H1 (cell line): Measurements from ENCODE around the gene ATG16L1. TPM values are rescaled to one million over a fixed set of nuclear protein-coding genes. Genes with fewer than 3 reads are reported as not detected.

ENCODE experiments used
- CTCF ChIA-PET: fragments of 300-600 bp; sonication (Branson Sonifier 250); formaldehyde crosslinking; loops from one replicate; lab custom pipeline; 2021; ENCODE audit not compliant: partially characterized antibody; lab: Charles Lee
- POLR2A ChIA-PET: fragments of 300-600 bp; sonication (Branson Sonifier 250); formaldehyde crosslinking; loops from one replicate; lab custom pipeline; 2021; ENCODE audit warnings: inconsistent platforms; ENCODE audit not compliant: partially characterized antibody; lab: Charles Lee
- DNase-seq, 2 experiments: peaks; one replicate each; pipeline versions ENCODE4 v3.0.0 to v3.0.0-alpha.2; 2010 to 2022; ENCODE audit warnings: low spot score in 2 of 2, low read depth in 1 of 2, mixed read lengths in 1 of 2
- FAIRE-seq: peaks from 2 replicates; lab custom pipeline; 2011; peaks lifted over from hg19 to GRCh38; lab: Jason Lieb, UNC
- H2AFZ ChIP-seq: 2 replicates; pipeline ENCODE4 v1.8.1; 2012; ENCODE audit warnings: low read length, inconsistent platforms
- H2AK5ac ChIP-seq: 2 replicates; pipeline ENCODE4 v1.6.1; 2013; ENCODE audit warnings: low read depth, low read length
- H2BK120ac ChIP-seq: replicated peaks from 2 replicates; pipeline ENCODE3; 2013; ENCODE audit warnings: low read depth, low read length, inconsistent platforms
- H2BK12ac ChIP-seq: 2 replicates; pipeline ENCODE4 v1.6.1; 2013; ENCODE audit warnings: low read depth, low read length
- H2BK15ac ChIP-seq: 2 replicates; pipeline ENCODE4 v1.6.1; 2013; ENCODE audit warnings: low read length
- H2BK20ac ChIP-seq: 2 replicates; pipeline ENCODE4 v1.6.1; 2013; ENCODE audit warnings: low read length
- H2BK5ac ChIP-seq: 2 replicates; pipeline ENCODE4 v1.6.1; 2013; ENCODE audit warnings: low read depth, low read length
- H3K14ac ChIP-seq: 2 replicates; pipeline ENCODE4 v1.6.1; 2013; ENCODE audit warnings: inconsistent platforms; ENCODE audit not compliant: insufficient read length
- H3K18ac ChIP-seq: 2 replicates; pipeline ENCODE4 v1.6.1; 2013; ENCODE audit warnings: low read length; ENCODE audit errors: extremely low read depth
- H3K23ac ChIP-seq: 2 replicates; pipeline ENCODE4 v1.6.1; 2013; ENCODE audit warnings: inconsistent platforms; ENCODE audit not compliant: insufficient read length
- H3K23me2 ChIP-seq: 2 replicates; pipeline ENCODE4 v1.6.1; 2013; ENCODE audit warnings: low read depth, low read length
- H3K27ac ChIP-seq: 2 replicates; pipeline ENCODE4 v1.6.1; 2011; ENCODE audit warnings: low read depth, low read length, inconsistent platforms
- H3K27me3 ChIP-seq, 4 experiments: replicated peaks in 1 of 4; 1 replicate in 1 of 4; 2 replicates in 3 of 4; pipeline versions ENCODE4 v1.6.1 to v1.8.1; 2011 to 2013; ENCODE audit warnings: low read length in 3 of 4, mild to moderate bottlenecking in 3 of 4, inconsistent platforms in 2 of 4, mixed read lengths in 2 of 4, moderate library complexity in 1 of 4; ENCODE audit not compliant: control insufficient read depth in 3 of 4, insufficient read depth in 3 of 4; ENCODE audit errors: extremely low read depth in 1 of 4
- H3K36me3 ChIP-seq, 4 experiments: 2 replicates each; pipeline versions ENCODE4 v1.6.1 to v1.8.1; 2011 to 2013; ENCODE audit warnings: mild to moderate bottlenecking in 4 of 4, low read length in 3 of 4, moderate library complexity in 2 of 4, control low read depth in 1 of 4, inconsistent platforms in 1 of 4; ENCODE audit not compliant: insufficient read depth in 4 of 4, control insufficient read depth in 2 of 4
- H3K4ac ChIP-seq: replicated peaks from 2 replicates; pipeline ENCODE3; 2013; ENCODE audit warnings: low read length, low read depth, mixed read lengths, inconsistent platforms; ENCODE audit not compliant: insufficient read length
- H3K4me1 ChIP-seq, 4 experiments: replicated peaks in 1 of 4; 1 replicate in 1 of 4; 2 replicates in 3 of 4; pipeline versions ENCODE4 v1.6.1 to v1.8.1; 2011 to 2013; ENCODE audit warnings: low read length in 3 of 4, inconsistent platforms in 2 of 4, mixed read lengths in 1 of 4; ENCODE audit not compliant: insufficient read depth in 4 of 4, control insufficient read depth in 3 of 4
- H3K4me2 ChIP-seq, 2 experiments: 2 replicates each; pipeline versions ENCODE4 v1.6.1 to v1.8.1; 2011 to 2013; ENCODE audit warnings: low read depth in 2 of 2, low read length in 2 of 2, control low read depth in 1 of 2, inconsistent platforms in 1 of 2, mild to moderate bottlenecking in 1 of 2; ENCODE audit not compliant: insufficient read depth in 1 of 2
- H3K4me3 ChIP-seq, 4 experiments: fragments of 200-600, 300-600 bp in 1 of 4; sonication (generic), shearing (Covaris generic), sonication (Bioruptor Twin) in 1 of 4; 2 replicates each; pipeline versions ENCODE4 v1.5.1 to v1.8.1; 2011 to 2016; ENCODE audit warnings: low read length in 4 of 4, low read depth in 3 of 4, control low read depth in 2 of 4, inconsistent platforms in 2 of 4, mild to moderate bottlenecking in 2 of 4, mixed read lengths in 1 of 4, moderate library complexity in 1 of 4; ENCODE audit not compliant: insufficient read depth in 2 of 4; ENCODE audit errors: extremely low read depth in 1 of 4
- H3K56ac ChIP-seq: replicated peaks from 2 replicates; pipeline ENCODE3; 2013; ENCODE audit warnings: low read depth, mild to moderate bottlenecking, mixed read lengths, low read length, inconsistent platforms; ENCODE audit not compliant: insufficient read length
- H3K79me1 ChIP-seq: 2 replicates; pipeline ENCODE4 v1.6.1; 2013; ENCODE audit warnings: low read depth, low read length, control low read depth
- H3K79me2 ChIP-seq, 2 experiments: 2 replicates each; pipeline versions ENCODE4 v1.6.1 to v1.8.1; 2012 to 2013; ENCODE audit warnings: low read length in 2 of 2, mild to moderate bottlenecking in 2 of 2, inconsistent platforms in 1 of 2; ENCODE audit not compliant: insufficient read depth in 2 of 2, control insufficient read depth in 1 of 2
- H3K9ac ChIP-seq, 4 experiments: replicated peaks in 1 of 4; 1 replicate in 1 of 4; 2 replicates in 3 of 4; pipeline versions ENCODE4 v1.6.1 to v1.8.1; 2011 to 2013; ENCODE audit warnings: low read depth in 3 of 4, low read length in 3 of 4, control low read depth in 2 of 4, mild to moderate bottlenecking in 2 of 4, moderate library complexity in 2 of 4, inconsistent platforms in 1 of 4; ENCODE audit errors: extremely low read depth in 1 of 4
- H3K9me3 ChIP-seq, 2 experiments: 2 replicates each; pipeline versions ENCODE4 v1.6.1 to v1.8.1; 2012 to 2013; ENCODE audit warnings: mild to moderate bottlenecking in 2 of 2, moderate library complexity in 2 of 2, control low read depth in 1 of 2, inconsistent platforms in 1 of 2, low read depth in 1 of 2, low read length in 1 of 2, mixed read lengths in 1 of 2; ENCODE audit not compliant: insufficient read depth in 2 of 2
- H4K20me1 ChIP-seq, 2 experiments: replicated peaks in 1 of 2; 2 replicates each; pipeline versions ENCODE3 to v1.8.1; 2011 to 2013; ENCODE audit warnings: inconsistent platforms in 2 of 2, low read length in 2 of 2, mild to moderate bottlenecking in 1 of 2; ENCODE audit not compliant: insufficient read depth in 2 of 2, control insufficient read depth in 1 of 2
- H4K5ac ChIP-seq: 2 replicates; pipeline ENCODE4 v1.6.1; 2013; ENCODE audit warnings: low read length, low read depth, mixed read lengths, inconsistent platforms; ENCODE audit not compliant: insufficient read length
- H4K8ac ChIP-seq: 2 replicates; pipeline ENCODE4 v1.8.0; 2013; ENCODE audit warnings: mild to moderate bottlenecking, moderate library complexity, low read length, inconsistent platforms; ENCODE audit not compliant: insufficient read depth; ENCODE audit errors: extremely low read depth
- H4K91ac ChIP-seq: replicated peaks from 2 replicates; pipeline ENCODE3; 2013; ENCODE audit warnings: low read length, mixed read lengths, inconsistent platforms; ENCODE audit not compliant: insufficient read length
- CEBPB ChIP-seq: IDR thresholded peaks from 2 replicates; pipeline ENCODE4 v1.6.1; 2012; ENCODE audit warnings: low read depth, low read length
- SP1 ChIP-seq: IDR thresholded peaks from 2 replicates; pipeline ENCODE4 v1.6.1; 2011; ENCODE audit warnings: low read depth, low read length
- WGBS, 2 experiments: shearing (Covaris generic) in 1 of 2; methylation state at CpG; one replicate each; pipeline versions ENCODE4 v1.1.6 to v1.1.7; 2013 to 2015; ENCODE audit warnings: low lambda C conversion rate in 2 of 2, mixed read lengths in 2 of 2, inconsistent platforms in 1 of 2, low coverage in 1 of 2, missing lambda C conversion rate in 1 of 2; ENCODE audit not compliant: insufficient replicate concordance in 2 of 2, insufficient coverage in 1 of 2, insufficient read length in 1 of 2; ENCODE audit errors: extremely low coverage in 1 of 2, missing lambda C conversion rate in 1 of 2; 5-methylcytosine and 5-hydroxymethylcytosine counted together
- polyA plus RNA-seq, 7 experiments: library from polyadenylated mRNA; depleted of rRNA in 3 of 7; stranded (reverse) in 5 of 7; unstranded in 2 of 7; fragments of >200 nt in 5 of 7; fragments of 200-250 nt in 2 of 7; gene quantifications; 1 replicate in 5 of 7; 2 replicates in 1 of 7; 4 replicates in 1 of 7; pipeline versions ENCODE4 v1.2.1 to v1.2.3, GENCODE V29; 2011 to 2013; ENCODE audit warnings: missing spikeins in 2 of 7, mixed read lengths in 2 of 7
- total RNA-seq: library from RNA; stranded (reverse); fragmentation: NEBNext Ultra II Directional; extraction: Animal tissue kit (Norgen Biotek cat#: 25700); gene quantifications from 2 replicates; pipeline ENCODE4 v1.2.1, GENCODE V29; 2021

Gene ATG16L1
- total and polyA plus RNA-seq, 2 of the 8 experiments (the other 6 are each of a cell fraction or from before 2014, with no cell fraction given) = 18.3 to 31.0 TPM

DNA sequence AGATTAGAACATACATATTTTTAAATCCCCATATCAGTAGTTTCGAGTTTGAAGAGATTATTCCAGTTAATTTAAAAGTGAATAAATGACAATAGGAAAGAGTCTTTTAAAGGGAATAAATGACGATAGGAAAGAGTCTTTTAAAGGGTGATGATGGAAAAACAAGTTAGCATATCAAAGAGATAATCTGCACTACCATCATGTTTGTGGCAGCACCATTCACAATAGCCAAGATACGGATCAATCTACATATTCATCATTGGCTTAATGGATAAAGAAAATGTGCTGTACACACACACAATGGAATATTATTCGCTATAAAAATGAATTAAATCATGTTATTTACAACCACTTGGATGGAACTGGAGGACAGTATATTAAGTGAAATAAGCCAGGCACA lies 15.0 kb downstream of the ATG16L1 start:
- Histone ChIP-seq H3K27ac (no peak overlapping the region), H2BK5ac (no peak overlapping the region), H3K79me2 (no peaks in the 10 kb centered on the region; a peak in 2 of 4 replicates), H2BK20ac (no peak overlapping the region), H2BK12ac (no peak overlapping the region), H4K91ac (no peak overlapping the region), H3K56ac (no peak overlapping the region), H3K18ac (no peak overlapping the region), H3K9ac (no peak overlapping the region), H3K4me3 (no peak overlapping the region), H3K27me3 (no peaks in the 10 kb centered on the region), H2AK5ac (no peak overlapping the region), H3K4ac (no peak overlapping the region), H4K20me1 (peaks cover 5 to 10% of the 10 kb centered on the region in 2 experiments), H4K5ac (no peak overlapping the region), H2BK120ac (no peak overlapping the region), H3K14ac (no peak overlapping the region), H2AFZ (no peak overlapping the region), H3K9me3 (no peaks in the 10 kb centered on the region), H3K4me1 (no peaks in the 10 kb centered on the region), H3K4me2 (no peak overlapping the region), H2BK15ac (no peak overlapping the region), H3K23ac (no peak overlapping the region)
- DNase-seq (no peak), FAIRE-seq (no peak)
- ChIA-PET POLR2A (interaction anchor here (1.3 kb wide), 1 partner anchor 10 kb away, joined by 3 read pairs; no protein-coding TSS in a partner anchor), CTCF (interaction anchor here (1.1 kb wide), 1 partner anchor 13 kb away, joined by 3 read pairs; no protein-coding TSS in a partner anchor)
- WGBS, 2 experiments = 91% methylated on average over 4 of the region's 4 CpGs; no CpG with 5 or more reads in 1 of the 2 experiments
- no peak for TF ChIP-seq CEBPB
- TF ChIP-seq SP1 = no peak
- TF ChIP-seq, all 59 proteins: peak for 0
- Histone ChIP-seq H3K36me3 (peaks cover 22 to 83% (median 73%) of the 10 kb centered on the region in 4 experiments), H3K79me1 (no peaks in the 10 kb centered on the region; the same call in 1 of the 2 replicates), H3K23me2 (no peaks in the 10 kb centered on the region), H4K8ac (no peak overlapping the region)
